ENCODE results near the gene ARID1A. TPM values are rescaled to one million over a fixed set of nuclear protein-coding genes. Genes with fewer than 3 reads are reported as not detected.

Gene ARID1A
- total and polyA plus RNA-seq, 2 of the 4 experiments (the other 2 are of a cell fraction), result 14.0 to 40.7 TPM

DNA sequence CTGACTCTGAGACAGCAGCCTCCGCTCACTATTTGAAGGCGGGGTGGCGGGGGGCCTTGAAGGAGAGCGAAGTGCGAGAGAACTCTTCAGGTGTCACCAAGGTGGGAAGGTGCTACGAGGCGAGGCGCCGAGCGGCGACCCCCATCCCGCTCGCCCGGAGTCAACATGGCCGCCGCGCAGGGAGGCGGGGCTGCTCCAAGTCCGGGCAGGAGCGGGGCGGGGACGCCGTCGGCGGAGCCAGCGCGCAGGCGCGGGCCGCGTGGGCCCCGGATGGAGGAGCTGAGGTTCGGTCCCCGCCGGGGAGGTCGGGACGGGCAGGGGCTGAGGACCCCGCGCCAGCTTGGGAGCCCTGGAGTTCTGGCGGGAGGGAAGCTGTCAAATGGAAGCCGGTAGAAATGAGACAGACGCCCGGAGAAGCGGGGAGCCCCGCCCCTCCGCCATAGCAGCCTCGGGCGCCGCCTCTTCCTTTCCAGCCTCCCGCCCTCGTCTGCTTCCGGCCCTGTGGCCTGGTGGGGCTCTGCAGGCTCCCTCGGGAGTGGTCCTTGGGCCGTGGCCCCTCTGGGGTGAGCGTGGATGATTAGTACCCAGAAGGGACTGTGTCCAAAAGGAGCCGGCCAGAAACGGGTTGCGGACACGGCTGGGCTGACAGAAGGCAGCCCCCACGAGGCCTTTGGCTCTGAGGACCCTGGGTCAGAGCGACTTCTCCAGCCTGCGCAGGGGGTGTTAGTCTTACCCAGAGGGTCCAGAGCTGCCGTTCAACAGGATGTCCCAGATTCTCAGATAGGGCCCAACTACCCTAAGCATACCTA lies 92.1 kb downstream of the ARID1A start, which contains the start of gene PIGV:
Gene PIGV, plus strand, starts transcription at position 245 of the 809 bp plus-strand sequence. CDS start 2,866 bp downstream, outside the sequence.
- POLR2A ChIA-PET (ENCODE audit: unreplicated experiment), result interaction anchor here (0.7 to 2.2 kb wide), 6 partner anchors 12 to 96 kb away, joined by 3 to 13 read pairs (median 4); no protein-coding TSS in a partner anchor
- H3K36me3 ChIP-seq (ENCODE audit: control insufficient read depth, insufficient read depth, low read length), result no peaks in the 10 kb centered on the region
- in situ Hi-C loops (cut with MboI; ENCODE audit: low sequenced_read_pairs) (loop anchor here (5.0 kb wide), 1 partner anchor 96 kb away; no protein-coding TSS in a partner anchor), dilution Hi-C loops (cut with HindIII; ENCODE audit: low sequenced_read_pairs, unreplicated experiment) (loop anchor here (25.0 kb wide), 1 partner anchor 201 kb away; no protein-coding TSS in a partner anchor), intact Hi-C loops (cut with micrococcal nuclease) (loop anchor here (1.0 kb wide), 1 partner anchor 16 kb away; no protein-coding TSS in a partner anchor)
- H2BK20ac ChIP-seq (ENCODE audit: low read depth, low read length), result peak within 1 kb of the TSS; percentile 84
- CTCF ChIA-PET, result interaction anchor here (0.5 to 4.7 kb wide), 7 partner anchors 90 to 277 kb away, joined by 3 to 20 read pairs (median 5); partner anchors contain the start of gene ARID1A
- H3K9me1 ChIP-seq (ENCODE audit: insufficient read depth, low read length), result peaks cover 14% of the 10 kb centered on the region
- H3K4me2 ChIP-seq (ENCODE audit: low read depth, low read length), result peak within 1 kb of the TSS; percentile 97
- peaks cover 33 to 56% of the 10 kb centered on the region in 2 experiments for H3K79me1 ChIP-seq (ENCODE audit: low read depth in 1 of 2, low read length in 2 of 2)
- peaks cover 6% of the 10 kb centered on the region; the same call in 1 of the 2 replicates for H4K20me1 ChIP-seq (ENCODE audit: insufficient read depth, low read length)
- peak within 1 kb of the TSS; percentile 86 for H2BK15ac ChIP-seq (ENCODE audit: low read depth, low read length)
- peak within 1 kb of the TSS; percentile 95 for H3K27ac ChIP-seq (ENCODE audit: insufficient read depth, low read length)
- peak within 1 kb of the TSS; percentile 97 for H3K18ac ChIP-seq (ENCODE audit: low read depth, low read length)
- H3K9me3 ChIP-seq (ENCODE audit: control insufficient read depth, insufficient read depth, low read length), result no peaks in the 10 kb centered on the region
- H2AFZ ChIP-seq (replicated peaks; ENCODE audit: low read length, poor library complexity), result peak within 1 kb of the TSS; percentile 99
- no peaks in the 10 kb centered on the region for H3K27me3 ChIP-seq (ENCODE audit: control insufficient read depth, insufficient read depth, low read length)
- peak within 1 kb of the TSS; percentile 99 for H2AK9ac ChIP-seq (replicated peaks; ENCODE audit: low read depth, low read length, poor library complexity)
- peak within 1 kb of the TSS; percentile 97 for H2AK5ac ChIP-seq (ENCODE audit: low read depth, low read length)
- H4K91ac ChIP-seq (ENCODE audit: insufficient read depth, low read depth, low read length), result peak within 1 kb of the TSS; percentile 100
- peak; percentile 77 for ATAC-seq (ENCODE audit: low read depth)
- H4K5ac ChIP-seq (ENCODE audit: low read depth, low read length), result peak within 1 kb of the TSS; percentile 97
- H2BK120ac ChIP-seq (ENCODE audit: low read depth, low read length), result peak within 1 kb of the TSS; percentile 99
- H3K14ac ChIP-seq (replicated peaks; ENCODE audit: low read depth, low read length), result peak within 1 kb of the TSS; percentile 100
- H2BK5ac ChIP-seq (ENCODE audit: low read depth, low read length, poor library complexity, severe bottlenecking), result peak within 1 kb of the TSS; percentile 96
- peak; percentile 75 for DNase-seq
- H4K8ac ChIP-seq (ENCODE audit: low read depth in 2 of 2, low read length in 2 of 2), result peak within 1 kb of the TSS; percentile 96 to 99
- peak within 1 kb of the TSS; percentile 97 for H3K23ac ChIP-seq (ENCODE audit: low read depth, low read length)
- WGBS, 2 experiments (ENCODE audit: extremely low coverage in 2 of 2, insufficient read length in 1 of 2), result 2% methylated on average over 34 of the region's 63 CpGs; no CpG with 5 or more reads in 1 of the 2 experiments
- peak within 1 kb of the TSS; percentile 97 for H3K4ac ChIP-seq (ENCODE audit: low read depth, low read length)
- H3K9ac ChIP-seq (ENCODE audit: low read depth, low read length), result peak within 1 kb of the TSS; percentile 93
- peaks cover 31% of the 10 kb centered on the region for H3K4me1 ChIP-seq (ENCODE audit: control insufficient read depth, insufficient read depth, low read length)
- peak within 1 kb of the TSS; percentile 72 for H3K4me3 ChIP-seq (ENCODE audit: insufficient read depth, low read depth, low read length)
- H3K56ac ChIP-seq (ENCODE audit: extremely low read depth, insufficient read depth, low read length), result peak within 1 kb of the TSS; percentile 99
- no TSS peak for BruUV-seq (replicated peaks)
- TF ChIP-seq BHLHE40 (IDR thresholded peaks at IDR 0.05; ENCODE audit: low read depth, low read length) (no peak), RCOR1 (IDR thresholded peaks at IDR 0.05; ENCODE audit: insufficient replicate concordance, low read length) (no peak), POLR2A (IDR thresholded peaks at IDR 0.05; ENCODE audit: low read depth, low read length) (peak; percentile 66; the same call in 1 of the 2 replicates), MAFK (IDR thresholded peaks at IDR 0.05; ENCODE audit: low read depth, low read length) (no peak), RFX5 (IDR thresholded peaks at IDR 0.05; ENCODE audit: low read depth, low read length) (no peak), CHD1 (IDR thresholded peaks at IDR 0.05; ENCODE audit: low read depth, low read length) (no peak), RAD21 (IDR thresholded peaks at IDR 0.05; ENCODE audit: low read length) (0 out of 2 replicates have a peak, but pooled peaks have one; percentile 4), NFE2L2 (IDR thresholded peaks at IDR 0.05; ENCODE audit: low read depth, low read length) (no peak), SMC3 (IDR thresholded peaks at IDR 0.05; ENCODE audit: low read depth, low read length) (no peak), MXI1 (IDR thresholded peaks at IDR 0.05; ENCODE audit: borderline replicate concordance, low read depth, low read length) (no peak)
- TF ChIP-seq, protein P1, sequence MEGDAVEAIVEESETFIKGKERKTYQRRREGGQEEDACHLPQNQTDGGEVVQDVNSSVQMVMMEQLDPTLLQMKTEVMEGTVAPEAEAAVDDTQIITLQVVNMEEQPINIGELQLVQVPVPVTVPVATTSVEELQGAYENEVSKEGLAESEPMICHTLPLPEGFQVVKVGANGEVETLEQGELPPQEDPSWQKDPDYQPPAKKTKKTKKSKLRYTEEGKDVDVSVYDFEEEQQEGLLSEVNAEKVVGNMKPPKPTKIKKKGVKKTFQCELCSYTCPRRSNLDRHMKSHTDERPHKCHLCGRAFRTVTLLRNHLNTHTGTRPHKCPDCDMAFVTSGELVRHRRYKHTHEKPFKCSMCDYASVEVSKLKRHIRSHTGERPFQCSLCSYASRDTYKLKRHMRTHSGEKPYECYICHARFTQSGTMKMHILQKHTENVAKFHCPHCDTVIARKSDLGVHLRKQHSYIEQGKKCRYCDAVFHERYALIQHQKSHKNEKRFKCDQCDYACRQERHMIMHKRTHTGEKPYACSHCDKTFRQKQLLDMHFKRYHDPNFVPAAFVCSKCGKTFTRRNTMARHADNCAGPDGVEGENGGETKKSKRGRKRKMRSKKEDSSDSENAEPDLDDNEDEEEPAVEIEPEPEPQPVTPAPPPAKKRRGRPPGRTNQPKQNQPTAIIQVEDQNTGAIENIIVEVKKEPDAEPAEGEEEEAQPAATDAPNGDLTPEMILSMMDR (conservative IDR thresholded peaks at IDR 0.05; ENCODE audit: low read depth, low read length), result no peak
- TF ChIP-seq, protein P2, sequence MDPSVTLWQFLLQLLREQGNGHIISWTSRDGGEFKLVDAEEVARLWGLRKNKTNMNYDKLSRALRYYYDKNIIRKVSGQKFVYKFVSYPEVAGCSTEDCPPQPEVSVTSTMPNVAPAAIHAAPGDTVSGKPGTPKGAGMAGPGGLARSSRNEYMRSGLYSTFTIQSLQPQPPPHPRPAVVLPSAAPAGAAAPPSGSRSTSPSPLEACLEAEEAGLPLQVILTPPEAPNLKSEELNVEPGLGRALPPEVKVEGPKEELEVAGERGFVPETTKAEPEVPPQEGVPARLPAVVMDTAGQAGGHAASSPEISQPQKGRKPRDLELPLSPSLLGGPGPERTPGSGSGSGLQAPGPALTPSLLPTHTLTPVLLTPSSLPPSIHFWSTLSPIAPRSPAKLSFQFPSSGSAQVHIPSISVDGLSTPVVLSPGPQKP (IDR thresholded peaks at IDR 0.05; ENCODE audit: borderline replicate concordance, low read depth, low read length), result no peak
- TF ChIP-seq, protein P3, sequence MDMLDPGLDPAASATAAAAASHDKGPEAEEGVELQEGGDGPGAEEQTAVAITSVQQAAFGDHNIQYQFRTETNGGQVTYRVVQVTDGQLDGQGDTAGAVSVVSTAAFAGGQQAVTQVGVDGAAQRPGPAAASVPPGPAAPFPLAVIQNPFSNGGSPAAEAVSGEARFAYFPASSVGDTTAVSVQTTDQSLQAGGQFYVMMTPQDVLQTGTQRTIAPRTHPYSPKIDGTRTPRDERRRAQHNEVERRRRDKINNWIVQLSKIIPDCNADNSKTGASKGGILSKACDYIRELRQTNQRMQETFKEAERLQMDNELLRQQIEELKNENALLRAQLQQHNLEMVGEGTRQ (IDR thresholded peaks at IDR 0.05; ENCODE audit: low read depth, low read length), result no peak
